Femur (tissue), 1 donor: ENCODE measurements around the gene GRAMD1A.
"Not testable (repeated sequence)": the region's sequence is repeated elsewhere in the genome, so short reads cannot be mapped to it uniquely, and the experiment has no call there.

Experiments used
- DNase-seq: peaks from one replicate; pipeline ENCODE4 v3.0.0-alpha.2; 2017

Gene GRAMD1A

GRCh38 chr19:35004517-35005255 is 4.6 kb downstream of the GRAMD1A start:
- no peak for DNase-seq

GRCh38 chr19:35005256-35005977 is 5.3 kb downstream of the GRAMD1A start:
- no peak for DNase-seq

- DNase-seq = not testable (repeated sequence)
Observed at GRCh38 chr19:35006007-35006341, 5.9 kb downstream of the GRAMD1A start.

DNA sequence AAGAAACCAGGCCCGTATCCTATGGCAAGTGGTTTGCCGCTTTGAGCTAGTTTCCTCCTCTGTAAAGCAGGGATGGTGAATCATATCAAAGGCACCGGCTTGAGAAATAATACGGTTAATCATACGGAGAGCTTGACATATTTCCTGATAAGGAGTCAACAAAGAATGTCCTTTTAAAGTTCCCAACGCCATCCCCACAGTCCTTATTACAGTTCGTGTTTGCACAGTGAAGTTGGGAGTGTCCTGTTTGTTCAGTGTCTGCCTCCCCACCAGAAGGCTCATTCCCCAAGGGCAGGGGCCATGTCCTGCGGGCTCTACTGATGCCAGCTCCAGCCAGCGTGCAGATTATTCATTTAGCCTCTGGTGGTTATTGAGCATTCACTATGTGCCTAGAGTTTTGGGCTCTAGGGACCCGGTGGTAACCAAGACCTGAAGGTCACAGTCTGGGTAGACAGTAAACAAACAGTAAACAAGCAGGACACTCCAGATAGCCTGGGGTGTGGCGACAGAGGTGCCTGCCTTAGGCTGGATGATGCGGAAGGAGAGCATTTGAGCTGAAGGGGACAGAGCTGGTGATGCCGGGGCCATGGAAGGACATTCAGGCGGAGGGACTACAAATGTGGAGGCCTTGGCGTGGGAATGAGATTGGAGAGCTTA is 6.3 kb downstream of the GRAMD1A start:
- no peak for DNase-seq

DNA sequence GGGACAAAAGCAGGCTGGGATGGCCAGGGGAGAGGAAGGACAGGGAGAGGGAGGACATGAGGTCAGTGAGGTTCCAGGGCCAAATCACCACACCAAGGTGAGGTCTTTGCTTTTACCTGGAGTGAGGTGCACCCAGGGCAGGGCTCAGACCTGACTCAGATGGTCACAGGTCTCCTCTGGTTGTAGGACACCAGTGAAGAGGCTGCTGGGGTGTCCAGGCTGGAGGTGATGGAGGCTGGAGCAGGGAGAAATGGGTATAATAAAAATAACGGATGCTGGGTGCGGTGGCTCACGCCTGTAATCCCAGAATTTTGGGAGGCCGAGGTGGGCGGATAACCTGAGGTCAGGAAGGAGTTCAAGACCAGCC is 6.9 kb downstream of the GRAMD1A start:
- DNase-seq = no peak

DNA sequence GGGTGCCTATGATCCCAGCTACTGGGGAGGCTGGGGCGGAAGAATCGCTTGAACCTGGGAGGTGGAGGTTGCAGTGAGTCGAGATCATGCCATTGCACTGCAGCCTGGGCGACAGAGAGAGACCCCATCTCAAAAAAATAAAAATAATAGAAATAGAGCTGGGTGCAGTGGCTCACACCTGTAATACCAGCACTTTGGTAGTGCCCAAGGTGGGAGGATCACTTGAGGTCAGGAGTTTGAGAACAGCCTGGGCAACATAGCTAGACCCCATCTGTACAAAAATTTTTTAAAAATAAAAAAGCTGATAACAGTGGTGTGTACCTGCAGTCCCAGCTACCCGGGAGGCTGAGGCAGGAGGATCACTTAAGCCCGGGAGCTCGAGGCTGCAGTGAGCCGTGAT is 7.3 kb downstream of the GRAMD1A start:
- DNase-seq = not testable (repeated sequence)

DNA sequence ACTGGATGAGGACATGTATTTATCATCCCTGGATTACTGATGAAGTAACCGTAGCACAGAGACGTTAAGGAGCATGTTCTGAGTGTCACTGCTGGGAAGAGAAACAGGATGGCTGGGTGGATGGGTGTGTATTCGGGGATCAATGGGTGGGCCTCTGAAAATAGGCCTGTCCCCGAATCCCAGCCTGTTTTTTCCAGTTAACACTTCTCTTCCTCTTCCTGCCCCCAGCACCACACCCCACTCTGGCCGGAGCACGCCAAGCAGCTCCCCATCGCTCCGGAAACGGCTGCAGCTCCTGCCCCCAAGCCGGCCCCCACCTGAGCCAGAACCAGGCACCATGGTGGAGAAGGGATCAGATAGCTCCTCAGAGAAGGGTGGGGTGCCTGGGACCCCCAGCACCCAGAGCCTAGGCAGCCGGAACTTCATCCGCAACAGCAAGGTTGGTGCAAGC is 8.8 kb downstream of the GRAMD1A start:
- DNase-seq = no peak

DNA sequence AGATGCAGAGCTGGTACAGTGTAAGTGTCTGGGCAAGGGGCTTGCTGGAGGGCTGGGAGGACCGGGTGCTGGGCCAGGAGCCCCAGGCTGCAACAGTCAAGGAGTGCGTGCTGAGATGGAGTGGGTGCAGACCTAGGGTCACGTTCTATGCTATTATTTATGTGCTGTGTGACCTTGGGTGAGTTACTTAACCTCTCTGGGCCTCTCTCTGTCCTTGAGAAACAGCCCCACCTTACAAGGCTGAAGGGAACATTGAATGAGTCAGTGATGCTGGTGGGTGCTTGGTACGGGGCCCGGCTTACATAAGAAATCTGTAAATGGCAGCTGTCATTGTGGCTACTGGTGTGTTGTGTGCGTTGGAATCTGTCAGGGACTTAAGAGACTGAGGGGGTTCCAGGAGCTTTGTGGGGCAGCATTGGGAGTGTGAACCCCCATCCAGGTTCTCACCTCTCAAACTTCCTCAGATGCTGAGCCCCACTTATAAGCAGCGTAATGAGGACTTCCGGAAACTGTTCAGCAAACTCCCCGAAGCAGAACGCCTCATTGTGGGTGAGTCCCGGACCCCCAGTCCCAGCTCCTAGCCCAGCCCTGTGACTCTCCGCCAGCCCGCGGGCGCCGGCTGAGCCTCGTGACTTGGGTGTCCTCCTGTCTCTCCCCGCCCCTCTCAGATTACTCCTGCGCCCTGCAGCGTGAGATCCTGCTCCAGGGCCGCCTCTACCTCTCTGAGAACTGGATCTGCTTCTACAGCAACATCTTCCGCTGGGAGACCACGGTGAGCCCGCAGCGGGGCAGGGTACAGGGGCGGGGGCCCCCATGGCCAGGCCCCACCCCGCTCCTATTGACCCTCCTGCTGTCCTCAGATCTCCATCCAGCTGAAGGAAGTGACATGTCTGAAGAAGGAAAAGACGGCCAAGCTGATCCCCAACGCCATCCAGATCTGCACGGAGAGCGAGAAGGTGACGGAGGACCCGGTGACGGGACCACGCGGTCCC is 9.6 kb downstream of the GRAMD1A start:
- DNase-seq = no peak

DNA sequence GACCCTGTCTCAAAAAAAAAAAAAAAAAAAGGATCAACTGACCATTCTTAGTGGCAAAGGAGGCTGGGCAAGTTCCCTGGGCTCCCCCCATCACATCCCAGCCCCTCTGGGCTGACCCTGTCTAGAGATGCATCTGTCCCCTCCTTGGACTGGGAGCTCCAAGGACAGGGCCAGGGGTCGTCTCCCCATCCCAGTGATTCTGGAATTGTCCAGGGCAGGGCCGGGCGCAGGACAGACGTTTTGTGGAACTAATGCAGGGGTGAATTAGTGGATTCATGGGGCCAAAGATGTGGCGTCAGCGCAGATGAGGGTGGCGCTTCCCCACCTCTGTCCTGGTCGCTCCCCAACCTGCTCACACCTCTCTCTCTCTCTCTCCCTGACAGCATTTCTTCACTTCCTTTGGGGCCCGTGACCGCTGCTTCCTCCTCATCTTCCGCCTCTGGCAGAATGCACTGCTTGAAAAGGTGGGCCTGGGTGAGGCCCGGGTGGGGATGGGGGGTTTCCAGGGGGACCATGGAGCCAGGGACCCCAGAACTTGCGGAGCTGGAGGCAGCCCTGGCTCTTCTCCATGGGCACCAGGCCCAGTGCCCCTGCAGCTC is 11.1 kb downstream of the GRAMD1A start:
- no peak for DNase-seq

DNA sequence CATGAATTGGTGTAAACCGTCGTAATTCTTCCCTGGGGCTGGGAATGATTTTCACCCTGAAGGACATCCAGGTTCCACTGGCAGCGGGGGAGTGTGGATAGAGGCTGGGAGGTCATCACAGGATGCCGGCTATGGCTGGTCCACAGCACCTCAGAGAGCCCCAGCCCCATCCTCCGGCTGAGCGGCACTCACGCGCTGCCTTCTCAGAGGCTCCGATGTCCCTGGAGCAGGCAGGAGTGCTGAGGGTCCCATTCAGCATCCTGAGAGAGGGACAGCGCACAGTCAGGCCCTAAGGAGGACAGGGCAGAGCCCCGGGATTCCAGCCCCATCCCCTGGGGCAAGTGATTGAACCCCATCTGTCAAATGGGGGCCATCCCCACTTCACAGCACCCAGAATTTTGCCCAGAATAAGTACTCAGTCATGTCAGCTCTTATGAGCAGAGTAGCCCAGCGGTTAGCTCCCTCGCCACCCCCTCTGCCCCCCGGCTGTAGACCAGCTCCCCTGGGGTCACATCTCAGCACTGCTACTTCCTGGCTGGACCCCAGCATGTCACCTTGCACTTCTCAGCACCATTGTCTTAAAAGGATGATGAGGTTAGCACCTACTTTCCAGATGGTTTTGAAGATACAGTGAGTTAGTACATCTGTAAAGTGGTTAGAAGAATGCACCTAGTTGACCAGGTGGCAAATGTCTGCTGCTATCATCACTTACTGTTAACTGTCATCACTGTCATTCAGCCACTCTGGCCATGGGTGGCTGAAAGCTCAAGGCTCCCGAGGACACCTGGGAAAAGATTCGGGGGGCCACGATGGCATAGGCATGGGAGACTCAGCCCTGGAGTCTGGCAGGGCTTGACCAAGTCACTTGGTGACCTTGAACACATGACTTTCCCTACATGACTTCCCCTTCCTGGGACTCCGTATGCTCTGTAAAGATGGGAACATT is 11.9 kb downstream of the GRAMD1A start:
- no peak for DNase-seq

DNA sequence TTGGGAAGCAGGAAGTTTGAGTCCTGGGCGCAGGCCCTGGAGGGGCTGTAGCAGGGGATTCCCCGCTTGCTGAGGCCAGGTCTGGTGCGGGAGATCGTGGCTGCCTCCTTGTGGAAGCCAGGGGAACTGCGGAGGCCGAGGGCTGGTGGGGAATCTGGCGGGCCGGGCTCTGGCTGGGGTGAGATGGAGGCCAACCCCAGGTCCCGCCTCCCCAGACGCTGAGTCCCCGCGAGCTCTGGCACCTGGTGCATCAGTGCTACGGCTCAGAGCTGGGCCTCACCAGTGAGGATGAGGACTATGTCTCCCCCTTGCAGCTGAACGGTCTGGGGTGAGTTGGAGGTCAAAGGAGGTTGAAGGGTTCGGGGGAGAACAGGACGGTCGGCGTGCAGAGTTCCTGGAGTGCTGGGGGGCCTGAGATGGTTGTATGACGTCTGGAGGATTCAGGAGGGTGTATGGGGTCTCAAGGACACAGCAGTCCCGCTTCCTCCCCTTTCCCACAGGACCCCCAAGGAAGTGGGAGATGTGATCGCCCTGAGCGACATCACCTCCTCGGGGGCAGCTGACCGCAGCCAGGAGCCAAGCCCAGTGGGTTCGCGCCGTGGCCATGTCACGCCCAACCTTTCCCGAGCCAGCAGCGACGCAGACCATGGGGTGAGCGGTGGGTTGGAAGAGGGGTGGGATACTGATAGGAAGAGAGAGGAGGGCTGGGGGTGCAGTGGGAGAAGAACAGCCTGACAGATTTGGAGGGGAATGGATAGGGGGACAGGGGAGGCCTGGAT is 13.1 kb downstream of the GRAMD1A start:
- peak; percentile 84 for DNase-seq

GRCh38 chr19:35013820-35014754 is 14.0 kb downstream of the GRAMD1A start:
- no peak for DNase-seq

DNA sequence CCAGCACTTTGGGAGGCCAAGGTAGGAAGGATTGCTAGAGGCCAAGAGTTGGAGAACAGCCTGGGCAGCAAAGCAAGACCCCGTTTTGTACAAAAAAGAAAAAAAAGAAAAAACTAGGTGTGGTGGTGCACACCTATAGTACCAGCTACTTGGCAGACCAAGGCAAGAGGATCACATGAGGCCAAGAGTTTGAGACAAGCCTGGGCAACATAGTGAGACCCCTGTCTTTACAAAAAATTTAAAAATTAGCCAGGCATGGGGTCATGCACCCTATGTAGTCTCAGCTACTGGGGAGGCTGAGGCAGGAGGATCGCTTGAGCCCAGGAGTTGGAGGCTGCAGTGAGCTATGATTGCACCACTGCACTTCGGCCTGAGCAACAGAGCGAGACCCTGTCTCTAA is 14.7 kb downstream of the GRAMD1A start:
- DNase-seq = not testable (repeated sequence)

GRCh38 chr19:35015270-35015953 is 15.3 kb downstream of the GRAMD1A start:
- no peak for DNase-seq

- DNase-seq = no peak
Observed at GRCh38 chr19:35015954-35016351, 15.8 kb downstream of the GRAMD1A start.

DNA sequence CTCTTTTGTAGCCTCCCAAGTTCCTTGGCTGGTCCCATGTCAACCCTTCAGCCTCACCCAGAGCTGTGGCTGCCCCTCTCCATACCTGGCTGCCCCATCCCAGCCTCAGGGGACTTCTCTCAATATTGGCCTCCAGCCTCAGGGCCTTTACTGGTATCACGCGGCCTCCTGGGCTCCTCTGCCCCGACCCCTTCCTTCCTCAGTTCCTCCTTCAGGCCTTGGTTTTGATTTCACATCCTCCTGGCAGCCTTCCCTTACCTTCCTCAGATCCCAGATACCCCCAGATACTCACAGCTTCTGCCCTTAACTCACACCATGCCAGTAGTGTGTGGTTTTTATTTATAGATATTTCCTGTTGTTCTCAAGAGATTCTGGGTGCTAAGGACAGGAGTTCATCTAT is 17.4 kb downstream of the GRAMD1A start:
- DNase-seq = no peak

GRCh38 chr19:35018379-35018778 is 18.3 kb downstream of the GRAMD1A start:
- no peak for DNase-seq

DNA sequence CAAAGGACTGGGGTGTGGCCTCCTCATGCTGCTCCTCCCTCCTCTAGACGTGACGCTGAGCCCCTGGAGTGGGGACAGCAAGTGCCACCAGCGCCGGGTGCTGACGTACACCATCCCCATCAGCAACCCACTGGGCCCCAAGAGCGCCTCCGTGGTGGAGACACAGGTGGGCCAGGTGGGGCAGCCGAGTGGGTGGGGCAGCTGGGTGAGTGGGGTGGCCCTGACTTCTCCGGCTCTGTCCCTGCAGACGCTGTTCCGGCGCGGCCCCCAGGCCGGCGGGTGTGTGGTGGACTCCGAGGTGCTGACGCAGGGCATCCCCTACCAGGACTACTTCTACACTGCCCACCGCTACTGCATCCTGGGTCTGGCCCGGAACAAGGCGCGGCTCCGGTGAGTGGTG is 19.0 kb downstream of the GRAMD1A start:
- no peak for DNase-seq

DNA sequence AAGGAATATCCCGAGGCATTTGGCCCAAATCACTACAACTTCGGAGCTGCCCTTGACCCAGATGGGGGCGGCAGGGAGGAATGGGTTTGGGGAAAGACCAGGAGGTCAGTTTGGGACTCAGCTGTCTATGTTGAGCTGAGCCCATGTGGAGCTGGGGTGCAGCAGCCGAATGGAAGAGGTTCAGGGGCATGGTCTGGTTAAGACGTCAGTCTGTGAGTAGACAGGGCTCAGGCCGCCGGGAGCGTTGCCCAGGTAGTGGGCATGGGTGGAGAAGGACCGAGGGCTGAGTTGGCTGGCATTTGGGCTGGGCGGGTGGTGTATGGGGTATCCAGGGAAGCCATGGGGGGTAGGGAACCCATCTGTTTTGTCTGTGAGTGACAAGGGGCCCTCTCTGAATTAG is 20.9 kb downstream of the GRAMD1A start:
- no peak for DNase-seq
